Activated gamma-delta T cell treated with Interleukin-2 at 50 U/mL for 16 hours (primary cell): Measurements from ENCODE around the gene ST6GALNAC3.

Source experiments
- DNase-seq: peaks from one replicate; pipeline ENCODE4 v3.0.0-alpha.2; 2020

Gene ST6GALNAC3

DNA sequence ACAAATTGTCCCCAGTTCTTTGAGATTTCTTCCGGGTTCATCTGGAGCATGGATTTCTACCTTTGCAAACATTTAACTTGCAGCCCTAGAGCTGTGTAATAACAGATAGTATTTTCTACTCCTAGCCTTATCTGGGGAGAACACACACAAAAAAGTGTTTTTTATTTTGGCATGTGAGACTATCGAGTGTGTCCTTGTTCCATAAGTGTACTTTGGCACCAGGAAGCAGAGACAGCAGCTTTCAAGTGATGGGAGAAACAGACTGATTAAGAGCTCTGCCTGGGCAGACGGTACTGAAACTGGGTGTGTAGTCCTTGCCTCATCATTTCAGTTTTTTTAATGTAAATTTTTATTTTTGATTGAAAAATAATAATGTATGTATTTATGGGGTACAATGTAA, 297.4 kb downstream of the ST6GALNAC3 start:
- DNase-seq = no peak

DNA sequence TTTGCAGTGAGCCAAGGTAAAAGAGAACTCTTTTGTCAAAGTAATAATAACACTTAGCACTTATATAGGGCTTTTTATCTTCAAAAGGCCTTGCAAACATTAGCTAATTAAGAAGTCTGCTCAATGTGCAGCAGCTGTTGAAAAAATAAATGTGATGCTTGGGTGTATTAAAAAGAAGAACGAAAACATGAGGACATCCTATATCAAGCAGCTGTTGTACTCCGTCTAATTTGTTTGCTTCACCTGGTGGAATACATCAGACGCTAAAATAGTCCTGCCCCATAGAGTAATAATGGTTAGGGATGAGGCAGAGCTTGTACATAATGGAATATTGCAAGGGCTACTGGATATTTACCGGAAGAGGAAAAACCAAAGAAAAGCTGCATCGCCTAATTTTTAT, 299.5 kb downstream of the ST6GALNAC3 start:
- no peak for DNase-seq

DNA sequence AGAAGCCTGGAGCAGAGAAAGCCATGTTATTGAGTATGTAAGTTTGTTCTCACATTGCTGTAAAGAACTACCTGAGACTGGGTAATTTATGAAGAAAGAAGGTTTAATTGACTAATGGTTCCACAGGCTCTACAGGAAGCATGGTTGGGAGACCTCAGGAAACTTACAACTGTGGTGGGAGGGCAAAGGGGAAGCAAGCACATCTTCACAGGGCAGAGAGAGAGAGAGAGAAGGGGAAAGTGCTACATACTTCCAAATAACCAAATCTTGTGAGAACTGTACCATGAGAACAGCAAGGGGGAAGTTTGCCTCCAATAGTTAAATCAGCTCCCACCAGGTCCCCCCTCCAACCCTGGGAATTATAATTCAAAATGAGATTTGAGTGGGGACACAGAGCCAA, 302.7 kb downstream of the ST6GALNAC3 start:
- no peak for DNase-seq

DNA sequence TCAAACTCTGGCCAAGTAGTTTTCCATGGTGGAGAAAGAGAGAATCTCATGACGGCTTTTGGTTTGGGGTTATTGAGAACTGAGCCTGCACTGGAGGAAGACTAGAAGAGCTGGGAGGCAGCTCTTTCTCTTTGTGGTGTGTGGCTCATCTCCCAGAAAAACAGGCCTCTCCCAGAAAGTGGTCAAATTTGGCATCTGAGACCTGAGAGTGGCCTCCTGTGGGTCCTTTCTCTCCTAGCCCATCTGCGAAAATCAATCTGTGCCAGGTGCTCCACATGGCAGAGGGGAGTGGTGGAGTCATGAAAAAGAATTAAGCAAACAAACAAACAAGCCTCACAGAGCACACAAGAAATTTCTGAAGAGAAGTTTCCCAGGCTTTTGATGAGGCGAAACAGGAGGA, 305.0 kb downstream of the ST6GALNAC3 start:
- DNase-seq = no peak

DNA sequence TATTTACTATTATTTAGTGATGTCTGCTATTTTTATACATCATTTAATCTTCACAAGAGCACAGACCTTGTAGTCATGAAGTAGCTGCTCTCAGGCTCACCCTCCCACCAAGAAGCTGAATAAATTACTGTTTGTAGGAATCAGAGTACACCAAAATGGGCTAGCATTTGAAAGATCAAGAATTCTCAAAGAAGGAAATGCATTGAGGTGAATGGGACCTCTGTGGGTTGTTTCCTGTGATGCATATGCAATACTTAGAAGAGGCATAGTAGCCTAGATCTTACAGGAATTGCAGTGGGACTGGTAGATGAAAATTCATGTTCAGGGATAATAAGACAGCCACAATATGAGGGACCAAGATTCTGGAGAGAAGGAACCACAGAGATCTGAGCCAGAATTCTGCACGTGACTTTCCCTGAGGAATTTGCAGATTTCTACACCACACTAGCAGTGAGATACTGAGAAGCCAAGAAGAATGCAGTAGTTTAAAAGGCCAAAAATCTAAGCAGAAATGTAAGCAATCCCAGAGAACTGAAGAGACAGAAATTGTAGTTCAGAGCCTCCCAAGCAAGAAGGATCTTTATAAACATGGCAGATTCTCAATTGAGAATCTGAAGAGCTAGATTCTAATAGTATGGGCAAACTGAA, 307.0 kb downstream of the ST6GALNAC3 start:
- no peak for DNase-seq

DNA sequence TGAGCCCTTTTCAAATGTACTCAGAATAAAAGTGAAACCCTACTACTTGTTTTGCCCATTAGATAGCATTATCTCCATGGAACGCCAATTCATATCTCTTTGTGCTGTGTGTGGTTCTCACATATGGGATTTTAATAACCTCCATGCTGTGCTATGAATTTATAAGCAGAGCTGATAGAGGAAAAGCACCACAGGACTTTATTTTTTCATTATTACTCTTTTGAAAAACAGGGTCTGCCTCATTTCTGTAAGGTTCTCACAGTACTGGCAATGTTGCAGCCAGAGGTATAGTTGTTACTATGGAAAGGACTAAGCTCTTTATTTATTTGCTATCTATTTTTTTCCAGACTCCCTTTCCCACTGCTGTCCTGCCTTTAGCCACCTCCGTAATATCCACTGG, 313.7 kb downstream of the ST6GALNAC3 start:
- DNase-seq = no peak

DNA sequence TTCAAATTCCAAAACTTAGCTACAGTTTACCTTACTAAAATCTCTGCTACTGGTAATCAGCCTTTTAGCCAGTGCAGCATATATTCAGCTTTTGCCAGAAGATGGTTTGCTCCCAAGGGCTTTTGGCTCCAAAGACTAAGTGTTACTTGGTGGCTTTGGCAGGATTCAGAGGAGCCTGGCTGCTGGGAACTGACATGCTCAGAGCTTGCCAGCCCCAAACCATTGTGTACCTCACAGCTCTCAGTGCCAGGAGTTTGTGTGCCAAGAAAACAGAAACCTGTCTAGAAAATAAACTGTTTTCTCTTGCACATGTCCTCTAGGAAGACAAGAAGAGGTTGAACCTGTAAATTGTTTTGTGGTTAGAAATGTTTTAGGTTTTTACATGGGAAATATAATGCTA, 315.9 kb downstream of the ST6GALNAC3 start:
- DNase-seq = no peak

DNA sequence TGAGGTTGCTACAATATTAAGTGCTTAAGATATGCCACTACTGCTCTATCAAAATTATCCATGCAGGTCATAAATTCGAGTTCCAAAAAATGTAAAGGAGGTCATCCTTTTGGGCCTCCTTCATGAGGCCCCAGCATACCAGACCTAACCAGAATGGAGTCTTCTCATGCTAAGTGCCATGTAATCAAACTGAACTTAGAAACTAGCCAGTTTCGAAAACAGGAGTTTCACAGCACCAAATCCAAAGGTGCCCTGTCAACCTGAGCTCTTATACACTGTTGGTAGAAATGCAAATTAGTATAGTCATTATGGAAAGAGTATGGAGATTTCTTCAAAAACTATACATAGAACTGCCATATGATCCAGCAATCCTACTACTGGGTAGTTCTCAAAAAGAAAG, 320.5 kb downstream of the ST6GALNAC3 start:
- DNase-seq = no peak

DNA sequence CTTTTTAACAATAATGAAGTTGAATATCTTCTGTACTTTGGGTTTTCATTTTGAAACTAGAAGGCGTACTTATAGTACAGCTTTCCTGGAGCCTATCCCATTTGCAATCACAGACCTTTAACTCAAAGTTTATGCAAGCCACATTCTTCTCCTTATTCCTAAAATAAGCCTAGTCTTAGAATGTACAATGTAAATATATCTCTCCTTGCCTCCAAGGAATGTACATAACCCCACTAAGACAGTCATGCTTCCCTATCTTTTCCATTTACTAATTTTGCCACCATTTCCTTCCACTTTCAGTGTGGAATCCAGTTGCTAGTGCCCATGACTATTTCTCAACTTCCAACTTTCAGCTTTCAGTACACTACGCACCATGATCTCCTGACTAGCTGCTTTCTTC, 327.6 kb downstream of the ST6GALNAC3 start:
- DNase-seq = no peak

DNA sequence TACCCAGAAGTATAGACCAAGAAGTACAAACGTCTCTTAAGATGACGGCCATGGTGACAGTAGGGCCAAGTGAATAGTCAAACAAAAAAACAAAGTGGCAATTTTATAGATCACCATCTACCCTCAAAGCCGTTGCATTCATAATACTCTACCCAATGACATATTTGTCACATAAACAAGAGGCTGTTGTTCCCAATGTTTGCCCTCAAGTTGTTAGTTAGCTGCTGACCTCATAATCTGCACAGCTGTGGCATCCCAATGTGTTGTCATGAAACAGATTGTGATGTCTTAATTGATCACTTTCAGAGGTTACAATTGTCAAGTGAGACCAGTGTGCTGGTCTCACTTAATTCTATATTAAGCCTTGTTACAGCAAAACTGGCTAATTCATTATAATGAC, 333.8 kb downstream of the ST6GALNAC3 start:
- no peak for DNase-seq

DNA sequence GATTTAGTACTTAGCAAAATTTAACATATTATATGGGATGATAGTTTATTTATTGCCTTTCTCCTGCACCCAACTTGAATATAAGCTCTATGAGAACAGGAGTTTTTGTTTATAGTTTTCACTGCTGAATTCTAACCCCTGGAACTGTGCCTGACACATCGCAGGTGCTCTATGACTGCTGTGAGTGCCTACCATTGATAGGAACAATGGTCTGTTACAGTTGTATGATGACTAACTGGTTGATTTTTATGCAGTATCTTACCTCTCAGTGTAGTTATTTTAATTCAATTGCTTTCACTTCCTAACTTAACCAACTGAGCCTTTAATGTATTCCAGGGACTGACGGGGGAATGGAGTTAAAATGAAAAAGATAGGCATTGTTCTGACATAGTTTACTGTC, 336.0 kb downstream of the ST6GALNAC3 start:
- no peak for DNase-seq

DNA sequence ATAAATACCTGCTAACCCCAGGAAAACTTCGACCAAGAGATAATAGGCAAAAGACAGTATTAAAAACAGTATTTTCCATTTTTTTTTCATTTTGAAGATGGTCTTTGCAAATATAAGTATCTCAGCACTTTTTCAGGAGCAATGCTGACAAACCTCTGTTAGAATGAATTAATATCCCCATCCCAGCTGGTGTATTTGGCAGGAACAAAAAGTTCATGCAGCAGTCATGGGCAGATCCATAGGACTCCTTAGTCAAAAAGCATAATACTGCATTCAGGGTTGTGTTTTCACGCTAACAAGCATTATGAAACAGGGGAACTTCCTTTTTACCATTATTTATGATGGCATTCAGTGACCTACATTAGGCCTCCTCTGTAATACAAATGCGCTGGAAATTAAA, 344.0 kb downstream of the ST6GALNAC3 start:
- DNase-seq = no peak

DNA sequence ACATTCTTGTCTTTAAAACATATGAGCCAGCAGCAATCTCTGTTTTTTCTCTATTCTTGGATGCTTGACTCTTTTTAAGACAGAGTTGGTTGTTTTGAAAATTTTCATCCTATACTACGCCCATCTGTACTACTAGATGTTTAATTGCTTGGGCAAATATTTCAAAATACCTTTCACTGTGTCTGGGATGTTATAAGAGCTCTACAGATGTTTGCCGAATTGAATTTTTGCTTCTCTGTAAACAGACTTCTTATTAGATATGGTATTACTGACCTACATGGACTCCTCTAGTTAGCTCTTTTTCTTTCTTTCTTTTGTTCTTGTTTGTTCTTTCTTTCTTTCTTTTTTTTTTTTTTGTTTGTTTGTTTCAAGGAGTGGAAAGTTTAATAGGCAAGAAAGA, 345.1 kb downstream of the ST6GALNAC3 start:
- DNase-seq = no peak

DNA sequence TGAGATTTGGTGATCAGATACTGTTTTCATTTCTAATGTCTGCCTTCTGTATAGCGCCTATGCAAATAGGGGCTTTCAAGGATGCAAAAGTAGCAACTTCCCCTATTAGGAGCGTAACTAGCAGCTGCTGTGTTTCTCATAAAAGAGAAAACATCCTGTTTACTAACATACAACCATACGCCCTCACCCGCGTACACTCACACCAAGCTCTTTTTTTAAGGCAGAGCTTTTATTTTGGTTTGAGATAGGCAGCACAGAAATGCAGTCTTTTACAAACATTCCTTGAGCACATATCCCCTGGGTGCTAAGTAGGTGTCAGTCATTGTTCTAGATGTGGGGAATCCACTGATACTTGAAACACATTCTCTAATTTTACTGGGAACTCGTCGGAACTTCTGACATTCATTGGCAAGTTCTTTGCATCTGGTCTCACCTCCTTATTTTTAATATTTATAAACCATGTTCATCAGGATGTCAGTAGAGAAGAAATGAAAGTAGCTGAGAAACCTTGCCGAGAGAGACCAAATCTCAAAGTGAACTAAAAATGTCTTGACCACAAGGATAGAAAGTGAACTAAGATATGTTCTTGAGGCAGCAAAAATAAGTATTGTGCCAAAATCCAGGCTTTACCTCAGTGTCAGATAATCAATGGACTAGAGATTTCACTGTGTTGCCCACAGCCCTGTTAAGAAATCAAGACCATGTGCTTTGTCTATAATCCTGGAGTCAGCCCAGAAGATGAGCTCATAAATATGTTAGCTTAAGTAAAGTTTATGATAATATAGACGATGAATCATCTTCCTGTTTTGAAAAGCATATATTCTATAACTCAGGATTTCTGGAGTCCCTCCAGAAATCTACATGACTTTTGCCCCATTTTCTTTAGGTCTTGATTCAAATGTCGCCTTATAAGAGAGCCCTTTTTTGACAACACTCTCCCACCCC, 350.9 kb downstream of the ST6GALNAC3 start:
- DNase-seq = no peak

DNA sequence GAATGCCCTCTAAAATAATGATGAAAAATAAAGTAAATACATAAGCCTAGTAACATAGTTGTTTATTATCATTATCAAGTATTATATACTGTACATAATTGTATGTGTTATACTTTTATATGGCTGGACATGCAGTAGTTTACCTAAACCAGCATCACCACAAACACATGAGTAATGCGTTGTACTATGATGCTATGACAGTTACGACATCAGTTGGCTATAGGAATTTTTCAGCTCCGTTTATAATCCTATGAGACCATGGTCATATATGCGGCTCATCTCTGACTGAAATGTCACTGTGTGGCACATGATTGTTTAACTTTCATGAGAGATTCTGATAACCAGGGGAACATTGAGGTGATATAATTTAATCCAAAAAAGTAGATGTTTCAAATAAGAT, 352.1 kb downstream of the ST6GALNAC3 start:
- no peak for DNase-seq

DNA sequence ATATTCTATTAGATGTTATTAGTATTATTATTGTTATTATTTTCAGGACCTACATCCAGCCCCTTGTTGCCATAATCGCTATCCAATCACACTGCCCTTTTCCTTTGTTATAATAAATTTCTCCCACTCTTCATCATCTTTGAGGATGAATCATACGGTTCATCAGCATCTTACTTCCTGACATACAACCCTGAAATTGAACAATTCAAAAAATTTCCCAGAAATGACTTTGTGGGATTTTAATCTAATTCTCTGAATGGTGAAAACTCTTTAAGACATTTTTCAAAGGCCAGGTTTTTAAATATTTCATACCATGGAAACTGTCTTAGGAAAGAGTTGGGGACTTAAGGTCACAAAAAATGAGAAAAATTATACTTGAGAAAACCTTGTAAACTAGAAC, 353.5 kb downstream of the ST6GALNAC3 start:
- DNase-seq = no peak

DNA sequence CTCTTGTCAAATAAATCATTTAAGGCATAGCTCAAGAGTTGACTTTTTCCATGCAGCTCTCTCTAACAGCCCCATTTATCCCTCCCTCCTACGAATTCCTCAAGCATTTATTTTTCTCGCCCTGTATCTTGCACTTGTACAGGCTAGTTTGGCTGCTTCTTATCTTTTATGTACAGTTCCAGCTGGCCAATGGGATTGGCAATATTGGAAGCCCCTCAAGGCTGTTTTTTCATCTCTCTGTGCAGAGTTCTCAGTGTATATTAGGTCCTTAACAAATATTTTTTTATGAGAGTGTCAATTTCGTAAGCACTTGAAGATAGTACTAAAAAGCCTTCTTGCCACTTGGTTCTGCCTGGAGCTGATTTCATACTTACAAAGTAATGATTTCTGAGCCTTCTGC, 356.0 kb downstream of the ST6GALNAC3 start:
- no peak for DNase-seq

DNA sequence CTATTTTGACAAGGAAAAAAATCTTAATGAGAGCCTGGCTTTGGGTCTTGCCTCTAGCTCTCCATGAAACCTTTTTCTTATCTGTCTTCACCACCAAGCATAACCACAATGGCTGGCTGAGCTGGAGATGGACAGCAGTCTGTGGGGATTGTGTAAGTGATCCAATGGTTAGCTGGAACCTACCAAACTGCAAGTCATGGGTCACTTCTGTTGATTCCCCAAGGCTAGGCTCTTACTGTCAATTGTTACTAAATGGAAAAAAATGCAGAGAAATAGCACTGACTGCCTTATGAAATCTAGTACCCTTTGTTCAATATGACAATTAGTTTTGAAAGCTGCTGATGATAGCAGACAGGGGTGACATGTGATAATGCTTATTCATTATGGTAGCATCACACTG, 359.0 kb downstream of the ST6GALNAC3 start:
- no peak for DNase-seq

DNA sequence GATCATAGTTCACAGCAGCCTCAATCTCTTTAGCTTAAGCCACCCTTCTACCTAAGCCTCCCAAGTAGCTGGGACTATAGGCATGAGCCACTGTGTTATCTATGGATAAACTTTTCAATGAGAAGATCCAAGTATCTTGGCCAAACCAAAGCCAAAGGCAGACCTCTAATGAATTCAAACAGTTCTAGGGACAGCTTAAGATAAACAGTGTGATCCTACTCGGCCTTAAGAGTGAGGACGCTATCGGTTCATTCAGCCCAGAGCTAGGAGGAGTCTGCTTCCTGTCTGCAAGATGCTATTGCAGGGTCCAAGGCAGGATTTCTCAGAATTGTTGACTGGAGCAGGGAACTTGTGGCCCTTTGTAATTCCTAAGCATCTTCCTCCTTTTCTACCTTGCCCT, 368.7 kb downstream of the ST6GALNAC3 start:
- no peak for DNase-seq

DNA sequence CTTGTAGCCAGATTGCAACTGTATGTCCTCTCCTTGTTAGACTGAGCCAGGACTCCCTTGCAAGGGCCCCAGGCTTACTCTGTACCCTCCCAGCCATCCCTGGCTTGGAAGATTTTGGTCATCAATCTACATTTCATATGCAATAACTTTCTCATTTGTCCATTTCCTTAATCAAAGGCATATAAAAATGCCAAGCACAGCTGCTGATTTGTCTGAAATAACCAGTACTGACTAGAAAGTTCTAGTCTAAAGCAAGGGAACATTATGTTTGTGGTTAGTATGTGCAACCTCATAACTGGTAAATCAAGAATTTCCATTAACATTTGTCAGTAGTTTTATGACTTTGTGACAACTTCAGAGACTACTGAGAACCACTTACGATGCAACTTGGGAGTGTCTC, 370.2 kb downstream of the ST6GALNAC3 start:
- DNase-seq = no peak

DNA sequence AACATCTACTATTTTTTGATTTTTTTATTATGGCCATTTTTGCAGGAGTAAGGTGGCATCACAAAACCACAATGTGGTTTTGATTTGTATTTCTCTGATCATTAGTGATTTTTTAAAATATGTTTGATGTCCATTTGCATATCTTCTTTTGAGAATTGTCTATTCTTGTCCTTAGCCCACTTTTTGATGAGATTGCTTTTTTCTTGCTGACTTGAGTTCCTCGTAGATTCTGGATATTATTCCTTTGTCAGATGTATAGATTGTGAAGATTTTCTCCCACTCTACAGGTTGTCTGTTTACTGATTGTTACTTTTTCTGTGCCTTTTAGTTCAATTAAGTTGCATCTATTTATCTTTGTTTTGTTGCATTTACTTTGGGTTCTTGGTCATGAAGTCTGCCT, 375.7 kb downstream of the ST6GALNAC3 start:
- no peak for DNase-seq

DNA sequence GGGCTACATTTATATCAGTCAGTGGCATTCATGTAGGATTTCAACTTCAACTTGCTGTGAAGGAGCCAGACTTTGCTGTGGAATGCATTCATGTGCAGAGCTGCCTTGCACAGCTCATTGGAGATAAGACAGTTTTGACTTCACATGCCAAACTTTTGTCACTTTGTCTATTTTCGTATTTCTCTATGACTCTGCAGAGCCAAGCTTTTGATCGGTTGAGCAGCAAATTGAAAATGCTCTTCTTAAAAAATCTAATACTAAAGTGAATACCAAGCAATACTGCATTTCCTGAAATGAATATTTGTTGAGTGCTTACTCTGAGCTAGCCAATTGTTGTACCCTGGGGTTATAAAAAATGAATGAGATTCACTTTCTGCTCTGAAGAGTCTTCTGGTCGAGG, 388.7 kb downstream of the ST6GALNAC3 start:
- DNase-seq = no peak

DNA sequence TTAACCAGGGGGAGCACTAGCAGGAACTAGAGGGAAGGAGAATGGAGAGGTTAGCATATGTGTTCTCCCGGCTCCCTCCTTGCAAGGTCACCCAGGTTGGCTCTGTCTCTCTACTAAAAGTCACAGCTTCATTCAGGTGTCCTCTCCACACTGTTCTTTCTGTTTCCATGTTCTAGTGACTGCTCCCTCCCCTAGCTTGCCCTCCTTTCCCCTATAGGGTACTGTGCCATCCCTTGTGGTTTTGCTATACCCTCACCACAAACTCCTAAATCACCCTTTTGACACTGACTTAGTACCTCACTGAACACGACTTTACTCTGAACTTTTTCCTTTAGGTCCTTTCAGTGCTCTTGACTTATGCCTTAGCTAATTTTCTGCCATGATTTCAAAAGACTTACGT, 389.3 kb downstream of the ST6GALNAC3 start:
- DNase-seq = no peak

DNA sequence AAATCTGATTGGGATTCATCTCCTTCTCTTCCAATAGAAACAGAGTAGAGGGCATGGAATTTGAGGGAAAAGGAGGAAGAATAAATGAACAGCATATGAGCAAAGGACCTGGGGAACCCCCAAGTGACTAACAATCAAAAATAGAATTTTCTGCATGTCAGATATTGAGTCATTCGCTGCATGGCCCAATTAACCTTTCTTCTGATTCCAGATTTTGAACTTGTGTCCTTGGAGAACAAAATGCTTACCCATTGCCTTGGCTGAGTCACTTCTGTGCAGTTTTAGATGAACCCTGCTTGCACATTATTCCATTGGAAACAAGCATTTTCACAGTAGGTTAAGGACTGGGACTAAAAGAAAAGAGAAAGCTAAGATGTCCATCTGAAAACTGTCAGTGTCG, 390.5 kb downstream of the ST6GALNAC3 start:
- no peak for DNase-seq

DNA sequence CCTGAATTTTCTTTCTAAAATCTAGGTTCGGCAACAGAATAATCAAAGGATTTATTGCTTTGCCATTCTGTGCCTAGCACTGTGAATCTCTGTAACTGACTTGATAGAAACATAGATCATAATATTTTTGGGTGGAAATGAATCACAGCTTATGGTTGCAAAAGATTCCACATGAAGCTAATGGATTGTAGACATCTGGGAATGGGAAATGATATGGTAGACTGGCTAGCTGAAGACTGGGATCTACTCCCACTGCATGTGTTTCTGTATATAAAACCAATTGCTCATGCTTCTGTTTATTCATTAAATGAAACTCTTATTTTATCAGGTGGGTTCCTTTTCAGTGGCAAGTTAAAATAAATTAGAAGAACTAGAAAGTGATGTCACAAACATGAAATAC, 395.6 kb downstream of the ST6GALNAC3 start:
- DNase-seq = no peak
